Mesodermal cell (in vitro differentiated cells): ENCODE results near the gene OAS3.
"Not testable (repeated sequence)": the region's sequence is repeated elsewhere in the genome, so short reads cannot be mapped to it uniquely, and the experiment has no call there.

Source experiments
- H3K27ac ChIP-seq: 2 replicates; pipeline ENCODE4 v1.7.0; 2013; ENCODE audit warnings: mild to moderate bottlenecking, low read depth, low read length, moderate library complexity; ENCODE audit not compliant: severe bottlenecking
- H3K36me3 ChIP-seq: 2 replicates; pipeline ENCODE4 v1.7.1; 2013; ENCODE audit warnings: mild to moderate bottlenecking, low read length, moderate library complexity; ENCODE audit not compliant: control insufficient read depth, insufficient read depth
- H3K4me1 ChIP-seq: one replicate; pipeline ENCODE4 v1.7.1; 2013; ENCODE audit warnings: mild to moderate bottlenecking, low read length; ENCODE audit not compliant: insufficient read depth, control insufficient read depth, poor library complexity, severe bottlenecking
- H3K4me3 ChIP-seq: 2 replicates; pipeline ENCODE4 v1.7.0; 2013; ENCODE audit warnings: low read length, control low read depth, mild to moderate bottlenecking; ENCODE audit not compliant: insufficient read depth, poor library complexity, severe bottlenecking; ENCODE audit errors: extremely low read depth
- H3K9me3 ChIP-seq: 2 replicates; pipeline ENCODE4 v1.7.1; 2013; ENCODE audit warnings: mild to moderate bottlenecking, low read length, moderate library complexity; ENCODE audit not compliant: control insufficient read depth
- WGBS, 2 experiments: methylation state at CpG; one replicate each; pipeline ENCODE4 v1.1.5; 2013; ENCODE audit warnings: missing lambda C conversion rate in 2 of 2; ENCODE audit not compliant: insufficient coverage in 2 of 2; 5-methylcytosine and 5-hydroxymethylcytosine counted together

OAS3 gene

GRCh38 chr12:112906712-112907414 is 31.4 kb upstream of the OAS3 start, which contains the start of gene OAS1:
OAS1 (plus strand) TSS chr12:112906962; CDS start chr12:112907040, 78 bp downstream.
- Histone ChIP-seq H3K4me1 (no peaks in the 10 kb centered on the region), H3K4me3 (no peak within 1 kb of the TSS), H3K27ac (no peak within 1 kb of the TSS), H3K9me3 (no peaks in the 10 kb centered on the region), H3K36me3 (no peaks in the 10 kb centered on the region)
- 41 to 60% methylated on average over 3 to 4 of the region's 4 CpGs for WGBS, 2 experiments

- Histone ChIP-seq H3K9me3 (peaks cover under 1% of the 10 kb centered on the region), H3K36me3 (no peaks in the 10 kb centered on the region), H3K27ac (no peak overlapping the region), H3K4me3 (no peak overlapping the region), H3K4me1 (no peaks in the 10 kb centered on the region)
- 90 to 93% methylated on average over 3 to 4 of the region's 7 CpGs for WGBS, 2 experiments
These were observed 30.7 kb upstream of the OAS3 start for GRCh38 chr12:112907415-112908157.

- Histone ChIP-seq H3K4me1 (no peaks in the 10 kb centered on the region), H3K27ac (no peak overlapping the region), H3K36me3 (no peaks in the 10 kb centered on the region), H3K9me3 (peaks cover 8% of the 10 kb centered on the region), H3K4me3 (no peak overlapping the region)
- 77 to 78% methylated on average over 10 of the region's 12 CpGs for WGBS, 2 experiments
These were observed 29.7 kb upstream of the OAS3 start for GRCh38 chr12:112908548-112908947.

- H3K27ac ChIP-seq = no peak overlapping the region
- no peaks in the 10 kb centered on the region for H3K36me3 ChIP-seq
- 100% methylated on average over 4 of the region's 4 CpGs; no CpG with 5 or more reads in 1 of the 2 experiments for WGBS, 2 experiments
- peaks cover 8% of the 10 kb centered on the region for H3K9me3 ChIP-seq
- no peak overlapping the region for H3K4me3 ChIP-seq
- no peaks in the 10 kb centered on the region for H3K4me1 ChIP-seq
These were observed 28.6 kb upstream of the OAS3 start for GRCh38 chr12:112909693-112910092.

- no peaks in the 10 kb centered on the region for H3K4me1 ChIP-seq
- WGBS, 2 experiments = no CpG with 5 or more reads among the region's 1 CpG
- no peak overlapping the region for H3K4me3 ChIP-seq
- H3K36me3 ChIP-seq = no peaks in the 10 kb centered on the region
- H3K27ac ChIP-seq = no peak overlapping the region
- H3K9me3 ChIP-seq = peaks cover 8% of the 10 kb centered on the region
These were observed 25.1 kb upstream of the OAS3 start for GRCh38 chr12:112913038-112913688.

GRCh38 chr12:112913888-112914287 is 24.4 kb upstream of the OAS3 start:
- H3K27ac ChIP-seq, H3K36me3 ChIP-seq, H3K9me3 ChIP-seq, H3K4me3 ChIP-seq, H3K4me1 ChIP-seq: not testable (repeated sequence)
- whole genome bisulfite sequencing, 2 experiments = no CpG with 5 or more reads among the region's 2 CpGs

GRCh38 chr12:112916270-112916669 is 22.0 kb upstream of the OAS3 start:
- Histone ChIP-seq H3K27ac (no peak overlapping the region), H3K4me3 (no peak overlapping the region), H3K4me1 (no peaks in the 10 kb centered on the region), H3K36me3 (no peaks in the 10 kb centered on the region), H3K9me3 (peaks cover 8% of the 10 kb centered on the region)
- 94 to 100% methylated on average over 2 to 3 of the region's 5 CpGs for WGBS, 2 experiments

- Histone ChIP-seq H3K4me3 (no peak overlapping the region), H3K36me3 (no peaks in the 10 kb centered on the region), H3K4me1 (no peaks in the 10 kb centered on the region), H3K9me3 (no peaks in the 10 kb centered on the region), H3K27ac (no peak overlapping the region)
- WGBS, 2 experiments = 81 to 82% methylated on average over 6 of the region's 6 CpGs
These were observed 19.2 kb upstream of the OAS3 start for GRCh38 chr12:112919121-112919520.

GRCh38 chr12:112924986-112925385 is 13.3 kb upstream of the OAS3 start:
- WGBS, 2 experiments = 53 to 88% methylated on average over 4 of the region's 7 CpGs
- Histone ChIP-seq H3K36me3 (no peaks in the 10 kb centered on the region), H3K9me3 (no peaks in the 10 kb centered on the region), H3K4me3 (no peak overlapping the region), H3K27ac (no peak overlapping the region), H3K4me1 (no peaks in the 10 kb centered on the region)

GRCh38 chr12:112926416-112927033 is 11.7 kb upstream of the OAS3 start:
- H3K9me3 ChIP-seq, H3K4me3 ChIP-seq, H3K27ac ChIP-seq, H3K4me1 ChIP-seq, H3K36me3 ChIP-seq: not testable (repeated sequence)
- 71 to 96% methylated on average over 2 to 3 of the region's 7 CpGs for WGBS, 2 experiments
